H1 (cell line): ENCODE measurements around the gene ZNF407. TPM values are rescaled to one million over a fixed set of nuclear protein-coding genes. Genes with fewer than 3 reads are reported as not detected.

ENCODE experiments used
- CTCF ChIA-PET: fragments of 300-600 bp; sonication (Branson Sonifier 250); formaldehyde crosslinking; loops from one replicate; lab custom pipeline; 2021; ENCODE audit not compliant: partially characterized antibody; lab: Charles Lee
- POLR2A ChIA-PET: fragments of 300-600 bp; sonication (Branson Sonifier 250); formaldehyde crosslinking; loops from one replicate; lab custom pipeline; 2021; ENCODE audit warnings: inconsistent platforms; ENCODE audit not compliant: partially characterized antibody; lab: Charles Lee
- DNase-seq, 2 experiments: peaks; one replicate each; pipeline versions ENCODE4 v3.0.0 to v3.0.0-alpha.2; 2010 to 2022; ENCODE audit warnings: low spot score in 2 of 2, low read depth in 1 of 2, mixed read lengths in 1 of 2
- FAIRE-seq: peaks from 2 replicates; lab custom pipeline; 2011; peaks lifted over from hg19 to GRCh38; lab: Jason Lieb, UNC
- H2AFZ ChIP-seq: 2 replicates; pipeline ENCODE4 v1.8.1; 2012; ENCODE audit warnings: low read length, inconsistent platforms
- H2AK5ac ChIP-seq: 2 replicates; pipeline ENCODE4 v1.6.1; 2013; ENCODE audit warnings: low read depth, low read length
- H2BK120ac ChIP-seq: replicated peaks from 2 replicates; pipeline ENCODE3; 2013; ENCODE audit warnings: low read depth, low read length, inconsistent platforms
- H2BK12ac ChIP-seq: 2 replicates; pipeline ENCODE4 v1.6.1; 2013; ENCODE audit warnings: low read depth, low read length
- H2BK15ac ChIP-seq: 2 replicates; pipeline ENCODE4 v1.6.1; 2013; ENCODE audit warnings: low read length
- H2BK20ac ChIP-seq: 2 replicates; pipeline ENCODE4 v1.6.1; 2013; ENCODE audit warnings: low read length
- H2BK5ac ChIP-seq: 2 replicates; pipeline ENCODE4 v1.6.1; 2013; ENCODE audit warnings: low read depth, low read length
- H3K14ac ChIP-seq: 2 replicates; pipeline ENCODE4 v1.6.1; 2013; ENCODE audit warnings: inconsistent platforms; ENCODE audit not compliant: insufficient read length
- H3K18ac ChIP-seq: 2 replicates; pipeline ENCODE4 v1.6.1; 2013; ENCODE audit warnings: low read length; ENCODE audit errors: extremely low read depth
- H3K23ac ChIP-seq: 2 replicates; pipeline ENCODE4 v1.6.1; 2013; ENCODE audit warnings: inconsistent platforms; ENCODE audit not compliant: insufficient read length
- H3K23me2 ChIP-seq: 2 replicates; pipeline ENCODE4 v1.6.1; 2013; ENCODE audit warnings: low read depth, low read length
- H3K27ac ChIP-seq: 2 replicates; pipeline ENCODE4 v1.6.1; 2011; ENCODE audit warnings: low read depth, low read length, inconsistent platforms
- H3K27me3 ChIP-seq, 4 experiments: replicated peaks in 1 of 4; 1 replicate in 1 of 4; 2 replicates in 3 of 4; pipeline versions ENCODE4 v1.6.1 to v1.8.1; 2011 to 2013; ENCODE audit warnings: low read length in 3 of 4, mild to moderate bottlenecking in 3 of 4, inconsistent platforms in 2 of 4, mixed read lengths in 2 of 4, moderate library complexity in 1 of 4; ENCODE audit not compliant: control insufficient read depth in 3 of 4, insufficient read depth in 3 of 4; ENCODE audit errors: extremely low read depth in 1 of 4
- H3K36me3 ChIP-seq, 4 experiments: 2 replicates each; pipeline versions ENCODE4 v1.6.1 to v1.8.1; 2011 to 2013; ENCODE audit warnings: mild to moderate bottlenecking in 4 of 4, low read length in 3 of 4, moderate library complexity in 2 of 4, control low read depth in 1 of 4, inconsistent platforms in 1 of 4; ENCODE audit not compliant: insufficient read depth in 4 of 4, control insufficient read depth in 2 of 4
- H3K4ac ChIP-seq: replicated peaks from 2 replicates; pipeline ENCODE3; 2013; ENCODE audit warnings: low read length, low read depth, mixed read lengths, inconsistent platforms; ENCODE audit not compliant: insufficient read length
- H3K4me1 ChIP-seq, 4 experiments: replicated peaks in 1 of 4; 1 replicate in 1 of 4; 2 replicates in 3 of 4; pipeline versions ENCODE4 v1.6.1 to v1.8.1; 2011 to 2013; ENCODE audit warnings: low read length in 3 of 4, inconsistent platforms in 2 of 4, mixed read lengths in 1 of 4; ENCODE audit not compliant: insufficient read depth in 4 of 4, control insufficient read depth in 3 of 4
- H3K4me2 ChIP-seq, 2 experiments: 2 replicates each; pipeline versions ENCODE4 v1.6.1 to v1.8.1; 2011 to 2013; ENCODE audit warnings: low read depth in 2 of 2, low read length in 2 of 2, control low read depth in 1 of 2, inconsistent platforms in 1 of 2, mild to moderate bottlenecking in 1 of 2; ENCODE audit not compliant: insufficient read depth in 1 of 2
- H3K4me3 ChIP-seq, 4 experiments: fragments of 200-600, 300-600 bp in 1 of 4; sonication (generic), shearing (Covaris generic), sonication (Bioruptor Twin) in 1 of 4; 2 replicates each; pipeline versions ENCODE4 v1.5.1 to v1.8.1; 2011 to 2016; ENCODE audit warnings: low read length in 4 of 4, low read depth in 3 of 4, control low read depth in 2 of 4, inconsistent platforms in 2 of 4, mild to moderate bottlenecking in 2 of 4, mixed read lengths in 1 of 4, moderate library complexity in 1 of 4; ENCODE audit not compliant: insufficient read depth in 2 of 4; ENCODE audit errors: extremely low read depth in 1 of 4
- H3K56ac ChIP-seq: replicated peaks from 2 replicates; pipeline ENCODE3; 2013; ENCODE audit warnings: low read depth, mild to moderate bottlenecking, mixed read lengths, low read length, inconsistent platforms; ENCODE audit not compliant: insufficient read length
- H3K79me1 ChIP-seq: 2 replicates; pipeline ENCODE4 v1.6.1; 2013; ENCODE audit warnings: low read depth, low read length, control low read depth
- H3K79me2 ChIP-seq, 2 experiments: 2 replicates each; pipeline versions ENCODE4 v1.6.1 to v1.8.1; 2012 to 2013; ENCODE audit warnings: low read length in 2 of 2, mild to moderate bottlenecking in 2 of 2, inconsistent platforms in 1 of 2; ENCODE audit not compliant: insufficient read depth in 2 of 2, control insufficient read depth in 1 of 2
- H3K9ac ChIP-seq, 4 experiments: replicated peaks in 1 of 4; 1 replicate in 1 of 4; 2 replicates in 3 of 4; pipeline versions ENCODE4 v1.6.1 to v1.8.1; 2011 to 2013; ENCODE audit warnings: low read depth in 3 of 4, low read length in 3 of 4, control low read depth in 2 of 4, mild to moderate bottlenecking in 2 of 4, moderate library complexity in 2 of 4, inconsistent platforms in 1 of 4; ENCODE audit errors: extremely low read depth in 1 of 4
- H3K9me3 ChIP-seq, 2 experiments: 2 replicates each; pipeline versions ENCODE4 v1.6.1 to v1.8.1; 2012 to 2013; ENCODE audit warnings: mild to moderate bottlenecking in 2 of 2, moderate library complexity in 2 of 2, control low read depth in 1 of 2, inconsistent platforms in 1 of 2, low read depth in 1 of 2, low read length in 1 of 2, mixed read lengths in 1 of 2; ENCODE audit not compliant: insufficient read depth in 2 of 2
- H4K20me1 ChIP-seq, 2 experiments: replicated peaks in 1 of 2; 2 replicates each; pipeline versions ENCODE3 to v1.8.1; 2011 to 2013; ENCODE audit warnings: inconsistent platforms in 2 of 2, low read length in 2 of 2, mild to moderate bottlenecking in 1 of 2; ENCODE audit not compliant: insufficient read depth in 2 of 2, control insufficient read depth in 1 of 2
- H4K5ac ChIP-seq: 2 replicates; pipeline ENCODE4 v1.6.1; 2013; ENCODE audit warnings: low read length, low read depth, mixed read lengths, inconsistent platforms; ENCODE audit not compliant: insufficient read length
- H4K8ac ChIP-seq: 2 replicates; pipeline ENCODE4 v1.8.0; 2013; ENCODE audit warnings: mild to moderate bottlenecking, moderate library complexity, low read length, inconsistent platforms; ENCODE audit not compliant: insufficient read depth; ENCODE audit errors: extremely low read depth
- H4K91ac ChIP-seq: replicated peaks from 2 replicates; pipeline ENCODE3; 2013; ENCODE audit warnings: low read length, mixed read lengths, inconsistent platforms; ENCODE audit not compliant: insufficient read length
- ATF3 ChIP-seq: IDR thresholded peaks from 2 replicates; pipeline ENCODE4 v1.6.1; 2011; ENCODE audit warnings: low read depth, mild to moderate bottlenecking, low read length; ENCODE audit not compliant: insufficient read depth
- CEBPB ChIP-seq: IDR thresholded peaks from 2 replicates; pipeline ENCODE4 v1.6.1; 2012; ENCODE audit warnings: low read depth, low read length
- GABPA ChIP-seq: IDR thresholded peaks from 2 replicates; pipeline ENCODE4 v1.6.1; 2011; ENCODE audit warnings: mild to moderate bottlenecking, low read length, moderate library complexity, borderline replicate concordance; ENCODE audit not compliant: insufficient read depth
- JUN ChIP-seq: IDR thresholded peaks from 2 replicates; pipeline ENCODE4 v1.6.1; 2011; ENCODE audit warnings: low read depth, mild to moderate bottlenecking, improper control_type of control experiment, low read length
- RBBP5 ChIP-seq: IDR thresholded peaks from 2 replicates; pipeline ENCODE4 v1.7.1; 2012; ENCODE audit warnings: low read depth, mild to moderate bottlenecking, inconsistent platforms, low read length, moderate library complexity, borderline replicate concordance
- SP1 ChIP-seq: IDR thresholded peaks from 2 replicates; pipeline ENCODE4 v1.6.1; 2011; ENCODE audit warnings: low read depth, low read length
- SUZ12 ChIP-seq: fragments of 200-600 bp; sonication (generic); IDR thresholded peaks from 2 replicates; pipeline ENCODE4 v1.6.1; 2012; ENCODE audit warnings: mild to moderate bottlenecking, inconsistent platforms, low read length, moderate library complexity, mixed read lengths
- TCF12 ChIP-seq: IDR thresholded peaks from 2 replicates; pipeline ENCODE4 v1.6.1; 2011; ENCODE audit warnings: low read depth, mild to moderate bottlenecking, low read length
- WGBS, 2 experiments: shearing (Covaris generic) in 1 of 2; methylation state at CpG; one replicate each; pipeline versions ENCODE4 v1.1.6 to v1.1.7; 2013 to 2015; ENCODE audit warnings: low lambda C conversion rate in 2 of 2, mixed read lengths in 2 of 2, inconsistent platforms in 1 of 2, low coverage in 1 of 2, missing lambda C conversion rate in 1 of 2; ENCODE audit not compliant: insufficient replicate concordance in 2 of 2, insufficient coverage in 1 of 2, insufficient read length in 1 of 2; ENCODE audit errors: extremely low coverage in 1 of 2, missing lambda C conversion rate in 1 of 2; 5-methylcytosine and 5-hydroxymethylcytosine counted together
- polyA plus RNA-seq, 7 experiments: library from polyadenylated mRNA; depleted of rRNA in 3 of 7; stranded (reverse) in 5 of 7; unstranded in 2 of 7; fragments of >200 nt in 5 of 7; fragments of 200-250 nt in 2 of 7; gene quantifications; 1 replicate in 5 of 7; 2 replicates in 1 of 7; 4 replicates in 1 of 7; pipeline versions ENCODE4 v1.2.1 to v1.2.3, GENCODE V29; 2011 to 2013; ENCODE audit warnings: missing spikeins in 2 of 7, mixed read lengths in 2 of 7
- total RNA-seq: library from RNA; stranded (reverse); fragmentation: NEBNext Ultra II Directional; extraction: Animal tissue kit (Norgen Biotek cat#: 25700); gene quantifications from 2 replicates; pipeline ENCODE4 v1.2.1, GENCODE V29; 2021

The ZNF407 gene
- total and polyA plus RNA-seq, 2 of the 8 experiments (the other 6 are each of a cell fraction or from before 2014, with no cell fraction given) = 1.5 to 6.8 TPM

- Histone ChIP-seq H3K4me3 (no peak overlapping the region), H2AFZ (no peak overlapping the region), H4K20me1 (peaks cover 0 to 2% of the 10 kb centered on the region in 2 experiments), H2AK5ac (no peak overlapping the region), H3K36me3 (no peaks in the 10 kb centered on the region), H2BK12ac (no peak overlapping the region), H3K23ac (no peak overlapping the region), H4K91ac (no peak overlapping the region), H3K23me2 (no peaks in the 10 kb centered on the region; the same call in 1 of the 2 replicates), H3K27ac (no peak overlapping the region), H3K79me2 (no peaks in the 10 kb centered on the region), H3K79me1 (no peaks in the 10 kb centered on the region), H4K8ac (no peak overlapping the region), H3K27me3 (no peaks in the 10 kb centered on the region), H2BK15ac (no peak overlapping the region), H4K5ac (no peak overlapping the region), H3K9me3 (peaks cover 20 to 32% of the 10 kb centered on the region in 2 experiments), H2BK20ac (no peak overlapping the region), H3K4me2 (no peak overlapping the region), H3K14ac (no peak overlapping the region), H3K4ac (no peak overlapping the region), H3K18ac (no peak overlapping the region), H3K9ac (no peak overlapping the region), H3K4me1 (no peaks in the 10 kb centered on the region), H3K56ac (no peak overlapping the region), H2BK5ac (no peak overlapping the region), H2BK120ac (no peak overlapping the region)
- DNase-seq (no peak), FAIRE-seq (no peak)
- 92% methylated on average over 6 of the region's 6 CpGs; no CpG with 5 or more reads in 1 of the 2 experiments for WGBS, 2 experiments
- TF ChIP-seq SUZ12 (no peak), JUN (no peak), ATF3 (no peak), SP1 (no peak), RBBP5 (no peak), GABPA (no peak), TCF12 (no peak), CEBPB (no peak)
- CTCF ChIA-PET = interaction anchor here (1.0 to 4.0 kb wide), 9 partner anchors 9 to 411 kb away, joined by 3 to 16 read pairs (median 11); partner anchors contain the start of genes CNDP1 and CNDP2
- POLR2A ChIA-PET = no interaction called here
These were observed 46.8 kb upstream of the ZNF407 start for GRCh38 chr18:74550886-74551285.
